ENCODE results near the gene TMEM45A.
A peak's percentile ranks its signal among the peaks of the same experiment; 100 is the strongest.
"Not testable (repeated sequence)": the region's sequence is repeated elsewhere in the genome, so short reads cannot be mapped to it uniquely, and the experiment has no call there.

The TMEM45A gene

GRCh38 chr3:100580147-100580546 is 87.7 kb downstream of the TMEM45A start:
- Histone ChIP-seq H3K4me3 (no peak overlapping the region), H3K4me2 (no peak overlapping the region), H3K9ac (no peak overlapping the region), H4K20me1 (no peaks in the 10 kb centered on the region), H3K9me3 (replicated peaks in 1 of 11) (peaks cover 0 to 4% (median 3%) of the 10 kb centered on the region in 11 experiments; a peak in 8 of 22 replicates), H3K36me3 (no peaks in the 10 kb centered on the region), H3K4me1 (peaks cover 0 to 4% (median 0%) of the 10 kb centered on the region in 10 experiments; a peak in 1 of 20 replicates), H3K27ac (no peak overlapping the region), H3K27me3 (no peaks in the 10 kb centered on the region)
- no peak for TF ChIP-seq Cebpa-rat (IDR thresholded peaks at IDR 0.05)

- H3K36me3 ChIP-seq = no peaks in the 10 kb centered on the region
- H3K9ac ChIP-seq = no peak overlapping the region
- H3K27ac ChIP-seq = no peak overlapping the region
- no peak overlapping the region for H3K4me2 ChIP-seq
- H3K4me3 ChIP-seq = no peak overlapping the region
- peaks cover 4 to 15% (median 11%) of the 10 kb centered on the region in 11 experiments; a peak in 12 of 22 replicates for H3K9me3 ChIP-seq (replicated peaks in 1 of 11)
- no peak for TF ChIP-seq Cebpa-rat (IDR thresholded peaks at IDR 0.05)
- no peaks in the 10 kb centered on the region for H3K27me3 ChIP-seq
- H3K4me1 ChIP-seq = no peaks in the 10 kb centered on the region
- H4K20me1 ChIP-seq = no peaks in the 10 kb centered on the region
These were observed 89.2 kb downstream of the TMEM45A start for GRCh38 chr3:100581650-100582049.

DNA sequence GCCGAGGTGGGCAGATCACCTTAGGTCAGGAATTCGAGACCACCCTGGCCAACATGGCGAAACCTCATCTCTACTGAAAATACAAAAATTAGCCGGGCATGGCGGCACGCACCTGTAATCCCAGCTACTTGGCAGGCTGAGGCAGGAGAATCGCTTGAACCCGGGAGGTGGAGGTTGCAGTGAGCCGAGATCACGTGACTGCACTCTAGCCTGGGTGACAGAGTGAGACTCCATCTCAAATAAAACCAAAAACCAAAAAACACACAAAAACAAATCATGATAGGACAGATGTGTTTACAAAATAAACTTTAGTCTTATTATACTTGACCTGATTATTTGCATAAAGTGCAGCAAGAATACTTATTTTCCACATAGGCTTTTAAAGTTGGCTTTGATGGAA is 89.7 kb downstream of the TMEM45A start:
- not testable (repeated sequence) for H4K20me1 ChIP-seq, H3K27ac ChIP-seq

GRCh38 chr3:100584101-100584660 is 91.8 kb downstream of the TMEM45A start:
- Histone ChIP-seq H3K9me3 (replicated peaks in 1 of 11) (peaks cover 4 to 15% (median 11%) of the 10 kb centered on the region in 11 experiments; a peak in 13 of 22 replicates), H3K36me3 (no peaks in the 10 kb centered on the region), H3K4me1 (no peaks in the 10 kb centered on the region), H3K4me3 (no peak overlapping the region), H3K27ac (no peak overlapping the region), H3K27me3 (no peaks in the 10 kb centered on the region), H4K20me1 (no peaks in the 10 kb centered on the region), H3K9ac (no peak overlapping the region), H3K4me2 (no peak overlapping the region)
- no peak for TF ChIP-seq Cebpa-rat (IDR thresholded peaks at IDR 0.05)

More for the DNA sequence above, 89.7 kb downstream of the TMEM45A start:
- H3K4me1 ChIP-seq, H3K27me3 ChIP-seq, H3K36me3 ChIP-seq, H3K4me3 ChIP-seq, H3K9ac ChIP-seq, H3K4me2 ChIP-seq: not testable (repeated sequence)
- peaks cover 4 to 15% (median 11%) of the 10 kb centered on the region in 11 experiments; a peak in 13 of 22 replicates for H3K9me3 ChIP-seq (replicated peaks in 1 of 11)

GRCh38 chr3:100586832-100587231 is 94.4 kb downstream of the TMEM45A start:
- Histone ChIP-seq H3K9ac (no peak overlapping the region), H3K36me3 (no peaks in the 10 kb centered on the region), H3K27ac (no peak overlapping the region), H3K4me3 (no peak overlapping the region), H3K4me1 (no peaks in the 10 kb centered on the region), H3K27me3 (no peaks in the 10 kb centered on the region), H3K9me3 (replicated peaks in 1 of 11) (peaks cover 4 to 15% (median 11%) of the 10 kb centered on the region in 11 experiments; a peak in 13 of 22 replicates), H3K4me2 (no peak overlapping the region), H4K20me1 (no peaks in the 10 kb centered on the region)
- no peak for TF ChIP-seq Cebpa-rat (IDR thresholded peaks at IDR 0.05)

GRCh38 chr3:100588251-100588650 is 95.8 kb downstream of the TMEM45A start:
- H3K9ac ChIP-seq = no peak overlapping the region
- H3K27ac ChIP-seq = no peak overlapping the region
- H3K36me3 ChIP-seq = no peaks in the 10 kb centered on the region
- TF ChIP-seq Cebpa-rat (IDR thresholded peaks at IDR 0.05) = no peak
- no peaks in the 10 kb centered on the region for H3K4me1 ChIP-seq
- H3K4me2 ChIP-seq = no peak overlapping the region
- H4K20me1 ChIP-seq = no peaks in the 10 kb centered on the region
- H3K9me3 ChIP-seq (replicated peaks in 1 of 11) = peaks cover 4 to 15% (median 11%) of the 10 kb centered on the region in 11 experiments; a peak in 13 of 22 replicates
- no peak overlapping the region for H3K4me3 ChIP-seq
- H3K27me3 ChIP-seq = no peaks in the 10 kb centered on the region

DNA sequence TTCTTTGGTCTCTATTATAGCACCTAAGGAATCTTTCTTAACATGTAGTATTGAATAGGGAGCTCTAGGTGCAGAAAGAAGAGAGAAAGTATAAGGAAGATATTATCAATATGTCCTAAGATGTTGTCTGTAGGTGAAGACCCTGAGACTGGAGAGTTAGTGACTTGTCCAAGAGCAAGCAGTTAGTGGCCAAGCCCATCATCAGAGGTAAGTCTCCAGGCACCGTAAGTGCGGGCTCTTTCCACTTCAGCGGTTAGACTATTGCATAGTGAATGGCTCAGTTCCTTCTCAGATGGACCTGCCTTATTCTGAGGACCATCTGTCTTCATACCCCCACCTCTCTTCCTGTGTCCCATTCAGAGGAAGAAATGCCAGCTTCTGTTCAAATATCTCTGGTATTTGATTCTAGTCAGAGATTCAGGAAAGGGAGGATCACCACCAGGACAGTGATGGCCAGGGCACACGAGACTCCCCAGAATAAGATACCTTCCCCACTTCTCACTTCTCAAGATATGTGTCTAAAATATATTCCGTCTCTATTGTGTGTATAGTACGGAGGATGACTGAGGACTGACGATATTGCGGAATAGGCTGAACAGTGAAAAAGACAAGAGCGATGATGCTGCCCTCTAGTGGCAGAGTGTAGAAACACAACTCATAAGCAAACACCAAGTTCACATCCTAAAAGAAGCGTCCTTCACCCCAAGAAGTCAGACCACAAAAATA is 97.9 kb downstream of the TMEM45A start:
- peaks cover 0 to 10% (median 7%) of the 10 kb centered on the region in 11 experiments; a peak in 9 of 22 replicates for H3K9me3 ChIP-seq (replicated peaks in 1 of 11)
- peak overlapping the region in 2 of 11 experiments; percentile 21 to 25; a peak in 1 of 22 replicates for H3K9ac ChIP-seq
- H3K36me3 ChIP-seq = no peaks in the 10 kb centered on the region
- no peak overlapping the region for H3K27ac ChIP-seq
- H3K4me3 ChIP-seq = no peak overlapping the region
- H3K4me1 ChIP-seq = no peaks in the 10 kb centered on the region
- H3K27me3 ChIP-seq = no peaks in the 10 kb centered on the region
- no peaks in the 10 kb centered on the region for H4K20me1 ChIP-seq
- TF ChIP-seq Cebpa-rat (IDR thresholded peaks at IDR 0.05) = no peak
- H3K4me2 ChIP-seq = peak overlapping the region; percentile 14 to 66 (median 47); a peak in 19 of 22 replicates

DNA sequence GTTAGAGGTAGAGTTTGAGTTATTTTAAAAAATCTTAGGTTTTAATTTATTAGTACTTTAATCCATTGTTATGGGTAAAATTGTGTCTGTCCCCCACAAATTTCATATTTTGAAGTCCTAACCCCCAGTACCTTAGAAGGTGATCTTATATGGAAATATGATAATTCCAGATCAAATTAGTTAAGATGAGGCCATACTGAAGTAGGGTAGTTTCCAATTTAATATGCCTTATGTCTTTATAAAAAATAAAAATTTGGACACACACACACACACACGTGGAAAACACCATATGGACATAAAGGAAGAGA is 98.4 kb downstream of the TMEM45A start:
- H3K9me3 ChIP-seq (replicated peaks in 1 of 11) = peaks cover 0 to 5% (median 4%) of the 10 kb centered on the region in 11 experiments; a peak in 6 of 22 replicates
- H3K4me1 ChIP-seq = no peaks in the 10 kb centered on the region
- no peaks in the 10 kb centered on the region for H3K36me3 ChIP-seq
- no peaks in the 10 kb centered on the region for H4K20me1 ChIP-seq
- H3K27me3 ChIP-seq = no peaks in the 10 kb centered on the region
- H3K4me3 ChIP-seq = no peak overlapping the region
- no peak overlapping the region for H3K27ac ChIP-seq
- no peak overlapping the region for H3K4me2 ChIP-seq
- no peak overlapping the region for H3K9ac ChIP-seq
- no peak for TF ChIP-seq Cebpa-rat (IDR thresholded peaks at IDR 0.05)

DNA sequence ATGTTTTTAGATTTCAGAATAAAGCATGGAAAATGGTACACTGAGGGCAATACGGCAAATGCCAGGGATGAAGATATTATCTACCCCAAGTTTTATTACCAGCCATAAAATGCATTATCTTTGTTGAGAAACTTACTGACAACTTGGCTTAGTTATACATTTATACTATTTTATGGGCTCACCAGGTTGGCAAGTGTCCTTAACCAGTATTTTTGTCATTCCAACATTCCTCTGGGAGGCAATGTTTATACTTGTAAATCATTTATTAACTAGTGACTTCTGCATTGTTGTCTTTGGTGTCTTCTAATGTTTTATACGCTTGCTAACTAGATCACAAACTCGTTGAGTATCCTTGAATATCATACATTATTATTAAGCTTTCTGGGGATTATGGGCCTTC is 99.0 kb downstream of the TMEM45A start:
- no peak for TF ChIP-seq Cebpa-rat (IDR thresholded peaks at IDR 0.05)
- Histone ChIP-seq H3K4me1 (no peaks in the 10 kb centered on the region), H3K27ac (no peak overlapping the region), H3K27me3 (no peaks in the 10 kb centered on the region), H3K9me3 (replicated peaks in 1 of 11) (peaks cover 0 to 4% (median 0%) of the 10 kb centered on the region in 11 experiments; a peak in 4 of 22 replicates), H3K36me3 (no peaks in the 10 kb centered on the region), H3K4me3 (no peak overlapping the region), H3K4me2 (no peak overlapping the region), H3K9ac (no peak overlapping the region), H4K20me1 (no peaks in the 10 kb centered on the region)

Measured in BLaER1 treated with 17β-estradiol and CSF1 and Interleukin-3, amounts not matched to agents 10 nM and 100 nM (cell line).